ENCODE measurements around the gene GNB1.

DNA sequence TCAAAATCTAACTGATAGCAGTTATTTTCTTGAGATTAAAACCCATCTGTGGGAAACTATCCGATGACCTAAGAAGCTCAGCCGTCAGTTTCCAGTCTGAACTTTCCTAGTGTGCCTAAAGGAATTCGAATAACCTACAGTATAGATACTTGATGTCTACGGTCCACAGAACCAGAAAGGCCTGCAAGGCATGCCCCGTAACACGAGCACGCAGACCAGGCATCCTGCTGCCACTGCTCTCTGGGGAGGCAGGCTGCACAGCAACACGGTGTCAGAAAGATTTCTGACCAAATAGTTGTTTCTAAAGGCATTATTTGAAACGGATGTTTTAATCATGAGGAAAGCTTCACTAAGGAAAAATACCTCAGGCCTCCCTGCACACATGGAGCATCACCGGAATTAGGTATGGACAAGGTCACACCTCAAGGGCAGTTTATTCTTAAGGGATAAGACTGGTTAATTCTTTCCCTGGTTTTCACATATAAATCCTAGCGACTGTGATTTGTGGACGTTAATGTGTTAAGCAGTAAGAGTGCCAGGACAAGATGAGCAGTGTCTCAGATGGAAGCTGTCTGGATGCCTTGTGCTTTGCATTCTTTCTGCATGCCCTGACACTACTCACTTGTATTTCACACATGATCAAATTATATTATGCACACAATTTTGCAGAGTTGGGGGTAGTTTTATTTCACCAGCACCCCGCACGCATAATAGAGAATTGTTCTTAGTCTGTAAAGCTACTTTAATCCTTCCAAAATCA lies 63.6 kb downstream of the GNB1 start:
- TF ChIP-seq GATA2 (IDR thresholded peaks at IDR 0.05; ENCODE audit: low read depth, low read length) (no peak), GATA3 (IDR thresholded peaks at IDR 0.05; ENCODE audit: low read depth, low read length) (no peak)
